HepG2 (cell line): Measurements from ENCODE around the gene KAZALD1. TPM values are rescaled to one million over a fixed set of nuclear protein-coding genes. Genes with fewer than 3 reads are reported as not detected.

Experiments used
- ATAC-seq: fragments of 200-7000 bp; cut with Tn5 transposase; 3 replicates; pipeline ENCODE4 v1.9.1; 2020; ENCODE audit warnings: mild to moderate bottlenecking, moderate library complexity
- BruUV-seq: library from RNA; stranded (reverse); fragments of 400-500 nt; replicated peaks from 2 replicates; lab custom pipeline; 2021; lab: Mats Ljungman, UMichigan
- CTCF ChIA-PET: fragments of 300-600 bp; formaldehyde crosslinking; extraction: SDS; loops from one replicate; lab custom pipeline; 2021; ENCODE audit warnings: low total read pairs, inconsistent platforms, low intra/inter-chr PET ratio; lab: Yijun Ruan, JAX
- POLR2A ChIA-PET: fragments of 350-600 bp; sonication (Branson Sonifier 250); formaldehyde crosslinking; loops from one replicate; lab custom pipeline; 2020; ENCODE audit warnings: antibody characterized with exemption, inconsistent platforms; lab: Yijun Ruan, JAX
- DNase-seq: peaks from one replicate; pipeline ENCODE4 v3.0.0-alpha.2; 2015; ENCODE audit warnings: low spot score
- FAIRE-seq: peaks from 3 replicates; lab custom pipeline; 2011; peaks lifted over from hg19 to GRCh38; lab: Jason Lieb, UNC
- H2AFZ ChIP-seq: one replicate; pipeline ENCODE4 v1.6.1; 2011; ENCODE audit warnings: low read length, inconsistent platforms
- H3K27ac ChIP-seq: fragments of 300-600 bp; 3 replicates; pipeline ENCODE4 v1.8.0; 2011; ENCODE audit warnings: mixed run types, mild to moderate bottlenecking, mixed read lengths, low read length, inconsistent platforms; ENCODE audit not compliant: insufficient read depth; ENCODE audit errors: extremely low read length
- H3K27me3 ChIP-seq, 2 experiments: fragments of 200-600 bp in 1 of 2; 2 replicates in 1 of 2; 3 replicates in 1 of 2; pipeline versions ENCODE4 v1.6.0 to v1.8.0; 2011; ENCODE audit warnings: low read length in 2 of 2, mild to moderate bottlenecking in 2 of 2, moderate library complexity in 2 of 2, inconsistent platforms in 1 of 2; ENCODE audit not compliant: insufficient read depth in 2 of 2, control insufficient read depth in 1 of 2
- H3K36me3 ChIP-seq, 2 experiments: fragments of 200-600 bp in 1 of 2; replicated peaks in 1 of 2; 2 replicates in 1 of 2; 3 replicates in 1 of 2; pipeline versions ENCODE4 v1.5.1 to v1.8.0; 2011; ENCODE audit warnings: low read length in 2 of 2, inconsistent platforms in 1 of 2; ENCODE audit not compliant: insufficient read depth in 2 of 2, control insufficient read depth in 1 of 2
- H3K4me1 ChIP-seq: 2 replicates; pipeline ENCODE4 v1.5.1; 2012; ENCODE audit warnings: low read length, inconsistent platforms; ENCODE audit not compliant: insufficient read depth
- H3K4me2 ChIP-seq: 2 replicates; pipeline ENCODE4 v1.6.0; 2011; ENCODE audit warnings: low read depth, low read length, inconsistent platforms
- H3K4me3 ChIP-seq, 3 experiments: fragments of 200-600 bp in 1 of 3; sonication (generic), shearing (Covaris generic) in 1 of 3; replicated peaks in 1 of 3; 2 replicates each; pipeline ENCODE4 v1.5.1; 2011 to 2016; ENCODE audit warnings: low read length in 3 of 3, inconsistent platforms in 2 of 3, low read depth in 2 of 3, mild to moderate bottlenecking in 2 of 3, control low read depth in 1 of 3, mixed read lengths in 1 of 3; ENCODE audit not compliant: insufficient read depth in 1 of 3
- H3K79me2 ChIP-seq: one replicate; pipeline ENCODE4 v1.6.1; 2011; ENCODE audit warnings: low read length, inconsistent platforms; ENCODE audit not compliant: insufficient read depth
- H3K9ac ChIP-seq: 2 replicates; pipeline ENCODE4 v1.6.0; 2011; ENCODE audit warnings: mild to moderate bottlenecking, low read depth, low read length, inconsistent platforms; ENCODE audit not compliant: insufficient read depth
- H3K9me3 ChIP-seq: 2 replicates; pipeline ENCODE4 v1.5.1; 2012; ENCODE audit warnings: mild to moderate bottlenecking, low read length
- H4K20me1 ChIP-seq: 2 replicates; pipeline ENCODE4 v1.6.0; 2011; ENCODE audit warnings: inconsistent platforms, mild to moderate bottlenecking, low read length, moderate library complexity; ENCODE audit not compliant: insufficient read depth
- GLI4 ChIP-seq: sonication (generic); formaldehyde crosslinking; IDR thresholded peaks from 2 replicates; pipeline ENCODE4 v1.5.1; 2020; ENCODE audit warnings: missing genetic modification reagents, mild to moderate bottlenecking, moderate library complexity, borderline replicate concordance
- TFDP1 ChIP-seq: IDR thresholded peaks from 2 replicates; pipeline ENCODE4 v1.6.1; 2016; ENCODE audit warnings: missing compliant biosample characterization, missing genetic modification reagents, borderline replicate concordance
- ZBTB39 ChIP-seq: sonication (generic); formaldehyde crosslinking; IDR thresholded peaks from 2 replicates; pipeline ENCODE4 v1.5.0; 2020; ENCODE audit warnings: missing genetic modification reagents
- ZNF451 ChIP-seq: sonication (generic); formaldehyde crosslinking; IDR thresholded peaks from 2 replicates; pipeline ENCODE4 v1.5.0; 2020; ENCODE audit warnings: mild to moderate bottlenecking, missing genetic modification reagents
- WGBS: methylation state at CpG from one replicate; pipeline ENCODE4 v1.1.6; 2017; ENCODE audit warnings: low lambda C conversion rate; 5-methylcytosine and 5-hydroxymethylcytosine counted together
- in situ Hi-C: cut with HindIII; loops from 2 replicates; pipeline ENCODE4 v1.10.0; 2017; ENCODE audit warnings: low pct_unique_long_range_greater_than_20kb; ENCODE audit not compliant: extremely low pct_ligation_motif_present
- intact Hi-C: fragments of 100-400 bp; cut with micrococcal nuclease; formaldehyde crosslinking; loops from one replicate; pipeline ENCODE4 v1.10.0; 2022; ENCODE audit not compliant: unreplicated experiment
- polyA plus RNA-seq, 8 experiments: library from polyadenylated mRNA; depleted of rRNA in 3 of 8; stranded (reverse) in 7 of 8; unstranded in 1 of 8; fragments of >200 nt; fragmentation: Illumina TruSeq in 4 of 8; extraction: Trizol in 4 of 8; gene quantifications; 2 replicates each; pipeline versions ENCODE4 v1.2.1 to v1.2.3, GENCODE V29; 2011 to 2016; ENCODE audit warnings: low read depth in 4 of 8, missing spikeins in 1 of 8, mixed read lengths in 1 of 8; ENCODE audit not compliant: insufficient read depth in 1 of 8
- total RNA-seq, 5 experiments: library from RNA; depleted of rRNA; stranded (reverse); fragments of >200 nt; fragmentation: Illumina TruSeq; extraction: Trizol; gene quantifications; 2 replicates each; pipeline ENCODE4 v1.2.3, GENCODE V29; 2016; ENCODE audit warnings: low read depth in 1 of 5

KAZALD1 gene
- total and polyA plus RNA-seq, 2 of the 13 experiments (the other 11 are each of a cell fraction or from before 2014, with no cell fraction given): 16.7 to 27.7 TPM

- in situ Hi-C loops: no loop called here
- no peak overlapping the region for H2AFZ ChIP-seq
- no peaks in the 10 kb centered on the region for H3K79me2 ChIP-seq
- peak overlapping the region; percentile 52; the same call in 1 of the 2 replicates for H3K9ac ChIP-seq
- intact Hi-C loops: loop anchor here (2.0 kb wide), 1 partner anchor 47 kb away; no protein-coding TSS in a partner anchor
- no peak overlapping the region for H3K27ac ChIP-seq
- H3K27me3 ChIP-seq: peaks cover 1 to 13% of the 10 kb centered on the region in 2 experiments; a peak in 2 of 5 replicates
- H3K4me2 ChIP-seq: peak overlapping the region; percentile 95
- DNase-seq (no peak), ATAC-seq (no peak), FAIRE-seq (no peak)
- BruUV-seq: no TSS peak
- no peaks in the 10 kb centered on the region for H3K36me3 ChIP-seq
- H3K9me3 ChIP-seq: no peaks in the 10 kb centered on the region
- H3K4me3 ChIP-seq: peak overlapping the region in 1 of 3 experiments; percentile 69; a peak in 2 of 6 replicates
- 63% methylated on average over 2 of the region's 2 CpGs for WGBS
- no peaks in the 10 kb centered on the region for H4K20me1 ChIP-seq
- no peak for TF ChIP-seq ZNF451
- no peak for TF ChIP-seq TFDP1 (CRISPR knock-in tag)
- TF ChIP-seq ZBTB39: 0 out of 2 replicates have a peak, but pooled peaks have one; percentile 28
- no peak for TF ChIP-seq GLI4 (CRISPR knock-in tag)
- ChIA-PET POLR2A (interaction anchor here (1.0 to 6.0 kb wide), 7 partner anchors 9 to 49 kb away, joined by 3 to 56 read pairs (median 10); partner anchors contain the start of genes LZTS2, PDZD7 and SFXN3), CTCF (interaction anchor here (1.1 to 2.1 kb wide), 2 partner anchors 22 to 47 kb away, joined by 3 to 7 read pairs; no protein-coding TSS in a partner anchor)
- H3K4me1 ChIP-seq: peaks cover 29% of the 10 kb centered on the region
Observed at GRCh38 chr10:101019440-101019703, 42.4 kb upstream of the KAZALD1 start.
